Hepatocyte (in vitro differentiated cells): ENCODE measurements around the gene RER1. TPM values are rescaled to one million over a fixed set of nuclear protein-coding genes. Genes with fewer than 3 reads are reported as not detected.

Experiments
- DNase-seq: peaks from one replicate; pipeline ENCODE4 v3.0.0-alpha.2; 2016; ENCODE audit warnings: low spot score
- H2AFZ ChIP-seq: fragments of 200-600 bp; sonication (generic); 2 replicates; pipeline ENCODE4 v1.6.0; 2016; ENCODE audit warnings: antibody characterized with exemption, mild to moderate bottlenecking
- H3K27ac ChIP-seq: fragments of 200-600 bp; sonication (generic); 2 replicates; pipeline ENCODE4 v1.5.1; 2016; ENCODE audit warnings: mild to moderate bottlenecking
- H3K27me3 ChIP-seq: fragments of 200-600 bp; sonication (generic); 2 replicates; pipeline ENCODE4 v1.6.1; 2016
- H3K36me3 ChIP-seq: fragments of 200-600 bp; sonication (generic); replicated peaks from 2 replicates; pipeline ENCODE4 v1.5.1; 2016; ENCODE audit warnings: low read depth; ENCODE audit not compliant: insufficient read depth
- H3K4me1 ChIP-seq: fragments of 200-600 bp; sonication (generic); 2 replicates; pipeline ENCODE4 v1.5.1; 2016; ENCODE audit warnings: mild to moderate bottlenecking, moderate library complexity; ENCODE audit not compliant: insufficient read depth
- H3K4me2 ChIP-seq: fragments of 200-600 bp; sonication (generic); 2 replicates; pipeline ENCODE4 v1.6.0; 2016
- H3K4me3 ChIP-seq: fragments of 200-600 bp; sonication (generic); 2 replicates; pipeline ENCODE4 v1.5.1; 2016; ENCODE audit warnings: mild to moderate bottlenecking
- H3K79me2 ChIP-seq: fragments of 200-600 bp; sonication (generic); 2 replicates; pipeline ENCODE4 v1.6.0; 2017; ENCODE audit warnings: mild to moderate bottlenecking
- H3K9me2 ChIP-seq: fragments of 200-600 bp; sonication (generic); replicated peaks from 2 replicates; pipeline ENCODE4 v1.6.0; 2017; ENCODE audit warnings: mild to moderate bottlenecking; ENCODE audit not compliant: insufficient read depth
- H3K9me3 ChIP-seq: fragments of 200-600 bp; sonication (generic); 2 replicates; pipeline ENCODE4 v1.5.1; 2016; ENCODE audit warnings: low read depth, mild to moderate bottlenecking
- H4K20me1 ChIP-seq: fragments of 200-600 bp; sonication (generic); 2 replicates; pipeline ENCODE4 v1.6.0; 2016; ENCODE audit warnings: mild to moderate bottlenecking; ENCODE audit not compliant: insufficient read depth, poor library complexity, severe bottlenecking
- CTCF ChIP-seq: fragments of 200-600 bp; sonication (generic); IDR thresholded peaks from 2 replicates; pipeline ENCODE4 v1.5.1; 2016; ENCODE audit warnings: antibody characterized with exemption, mild to moderate bottlenecking; ENCODE audit not compliant: poor library complexity
- EZH2 ChIP-seq: fragments of 200-600 bp; sonication (generic); IDR thresholded peaks from 2 replicates; pipeline ENCODE4 v1.6.1; 2016; ENCODE audit warnings: antibody characterized with exemption, mild to moderate bottlenecking, borderline replicate concordance
- EZH2phosphoT487 ChIP-seq: fragments of 200-600 bp; sonication (generic); IDR thresholded peaks from one replicate; pipeline ENCODE4 v1.6.1; 2018; ENCODE audit warnings: antibody characterized with exemption, mild to moderate bottlenecking, low read depth, moderate library complexity; ENCODE audit not compliant: unreplicated experiment, severe bottlenecking
- WGBS: methylation state at CpG from one replicate; pipeline ENCODE4 v1.1.6; 2016; ENCODE audit warnings: low lambda C conversion rate; ENCODE audit errors: missing lambda C conversion rate; 5-methylcytosine and 5-hydroxymethylcytosine counted together
- polyA plus RNA-seq: library from polyadenylated mRNA; unstranded; fragments of >200 nt; fragmentation: Nextera tagmentation; extraction: Ambion mirVana; gene quantifications from 2 replicates; pipeline ENCODE4 v1.2.1, GENCODE V29; 2016
- total RNA-seq: library from RNA; depleted of rRNA; stranded (reverse); fragments of >200 nt; gene quantifications from 2 replicates; pipeline ENCODE4 v1.2.3, GENCODE V29; 2014

The RER1 gene
- total and polyA plus RNA-seq, 2 experiments from 2014 or later = 123 to 237 TPM

- Histone ChIP-seq H3K79me2 (peaks cover 8% of the 10 kb centered on the region), H4K20me1 (peaks cover 5% of the 10 kb centered on the region), H3K27ac (no peak overlapping the region), H2AFZ (no peak overlapping the region), H3K9me3 (no peaks in the 10 kb centered on the region), H3K4me1 (no peaks in the 10 kb centered on the region), H3K36me3 (no peaks in the 10 kb centered on the region), H3K9me2 (no peaks in the 10 kb centered on the region), H3K4me3 (no peak overlapping the region), H3K4me2 (no peak overlapping the region), H3K27me3 (no peaks in the 10 kb centered on the region)
- 82% methylated on average over 29 of the region's 29 CpGs for WGBS
- no peak for DNase-seq
- TF ChIP-seq EZH2phosphoT487 = no peak
- no peak for TF ChIP-seq CTCF
- TF ChIP-seq EZH2 = no peak
These were observed 12.7 kb downstream of the RER1 start for GRCh38 chr1:2404142-2404889.

GRCh38 chr1:2404890-2405511 lies 13.4 kb downstream of the RER1 start:
- DNase-seq = no peak
- TF ChIP-seq EZH2phosphoT487 (no peak), CTCF (no peak), EZH2 (no peak)
- Histone ChIP-seq H3K4me2 (no peak overlapping the region), H3K4me1 (no peaks in the 10 kb centered on the region), H3K36me3 (no peaks in the 10 kb centered on the region), H3K4me3 (no peak overlapping the region), H2AFZ (no peak overlapping the region), H4K20me1 (peaks cover 5% of the 10 kb centered on the region), H3K9me2 (no peaks in the 10 kb centered on the region), H3K9me3 (no peaks in the 10 kb centered on the region), H3K27me3 (no peaks in the 10 kb centered on the region), H3K79me2 (peaks cover 1% of the 10 kb centered on the region), H3K27ac (no peak overlapping the region)
- 90% methylated on average over 23 of the region's 24 CpGs for WGBS

GRCh38 chr1:2405588-2406295 lies 14.1 kb downstream of the RER1 start:
- Histone ChIP-seq H3K9me2 (no peaks in the 10 kb centered on the region), H3K4me1 (no peaks in the 10 kb centered on the region), H3K4me2 (no peak overlapping the region), H3K4me3 (no peak overlapping the region), H4K20me1 (peaks cover 5% of the 10 kb centered on the region), H3K27ac (no peak overlapping the region), H3K79me2 (peaks cover under 1% of the 10 kb centered on the region), H3K27me3 (no peaks in the 10 kb centered on the region), H2AFZ (no peak overlapping the region), H3K9me3 (no peaks in the 10 kb centered on the region), H3K36me3 (no peaks in the 10 kb centered on the region)
- WGBS = 87% methylated on average over 27 of the region's 28 CpGs
- TF ChIP-seq EZH2 (no peak), EZH2phosphoT487 (no peak), CTCF (no peak)
- no peak for DNase-seq
